Measurements from ENCODE around the gene IKZF5. TPM values are rescaled to one million over a fixed set of nuclear protein-coding genes. Genes with fewer than 3 reads are reported as not detected.

IKZF5 gene
- total and polyA plus RNA-seq, 11 donors, result 5.0 to 16.5 (median 8.2) TPM

- no peak overlapping the region for H3K4me3 ChIP-seq
- TF ChIP-seq POLR2A (IDR thresholded peaks at IDR 0.05), result no peak
- TF ChIP-seq CTCF (IDR thresholded peaks at IDR 0.05), result no peak
- no peaks in the 10 kb centered on the region for H3K4me1 ChIP-seq
- H3K36me3 ChIP-seq, result no peaks in the 10 kb centered on the region
- DNase-seq (no peak), ATAC-seq (no peak)
- intact Hi-C loops (cut with DNase I), result no loop called here
- no peaks in the 10 kb centered on the region for H3K27me3 ChIP-seq
- H3K27ac ChIP-seq, result no peak overlapping the region
- 63 to 77% (median 72%) methylated on average over 3 of the region's 3 CpGs for WGBS, 4 donors
- peaks cover 0 to 23% (median 10%) of the 10 kb centered on the region in 12 donors for H3K9me3 ChIP-seq
Measured at GRCh38 chr10:122962405-122962804, 46.2 kb downstream of the IKZF5 start.

DNA sequence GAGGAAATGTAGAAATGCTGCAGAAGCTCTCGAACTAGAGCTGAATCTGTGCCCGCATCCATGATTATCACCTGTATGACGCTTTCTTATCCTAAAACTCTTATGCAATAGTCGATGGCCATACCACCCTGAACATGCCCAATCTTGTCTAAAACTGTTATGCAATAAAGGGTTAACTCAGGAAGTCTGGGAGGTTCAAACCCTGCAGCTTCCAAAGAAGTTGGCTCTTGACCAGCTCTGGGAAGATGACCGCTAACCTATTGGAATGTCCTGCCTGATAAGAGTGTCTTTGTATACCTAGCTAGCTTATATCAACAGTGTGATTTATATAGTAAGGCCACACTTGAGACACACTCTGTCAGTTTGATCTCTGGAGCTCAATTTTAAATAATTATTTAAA, 51.1 kb downstream of the IKZF5 start:
- Histone ChIP-seq H3K27me3 (no peaks in the 10 kb centered on the region), H3K4me3 (no peak overlapping the region), H3K36me3 (no peaks in the 10 kb centered on the region), H3K9me3 (no peaks in the 10 kb centered on the region), H3K4me1 (peaks cover 0 to 19% (median 14%) of the 10 kb centered on the region in 12 donors), H3K27ac (no peak overlapping the region)
- 72 to 76% (median 74%) methylated on average over 5 of the region's 5 CpGs for WGBS, 4 donors
- TF ChIP-seq POLR2A (IDR thresholded peaks at IDR 0.05) (no peak), CTCF (IDR thresholded peaks at IDR 0.05) (no peak)
- intact Hi-C loops (cut with DNase I), result no loop called here
- ATAC-seq (no peak), DNase-seq (no peak)

- Histone ChIP-seq H3K27ac (no peak overlapping the region), H3K36me3 (peaks cover 0 to 4% (median 0%) of the 10 kb centered on the region in 9 donors), H3K4me3 (no peak overlapping the region), H3K9me3 (no peaks in the 10 kb centered on the region), H3K4me1 (peaks cover 0 to 24% (median 17%) of the 10 kb centered on the region in 12 donors), H3K27me3 (no peaks in the 10 kb centered on the region)
- no peak for ATAC-seq
- DNase-seq, result no peak
- TF ChIP-seq CTCF (IDR thresholded peaks at IDR 0.05) (no peak), POLR2A (IDR thresholded peaks at IDR 0.05) (no peak)
- intact Hi-C loops (cut with DNase I), result loop anchor here in 2 of 10 donors (2.0 kb wide), 1 partner anchor 25 kb away; the partner anchor contains the start of gene PSTK (in 2 of the 2)
- 91 to 95% (median 93%) methylated on average over 1 of the region's 1 CpG for WGBS, 4 donors
Measured at GRCh38 chr10:122955892-122956291, 52.7 kb downstream of the IKZF5 start.

DNA sequence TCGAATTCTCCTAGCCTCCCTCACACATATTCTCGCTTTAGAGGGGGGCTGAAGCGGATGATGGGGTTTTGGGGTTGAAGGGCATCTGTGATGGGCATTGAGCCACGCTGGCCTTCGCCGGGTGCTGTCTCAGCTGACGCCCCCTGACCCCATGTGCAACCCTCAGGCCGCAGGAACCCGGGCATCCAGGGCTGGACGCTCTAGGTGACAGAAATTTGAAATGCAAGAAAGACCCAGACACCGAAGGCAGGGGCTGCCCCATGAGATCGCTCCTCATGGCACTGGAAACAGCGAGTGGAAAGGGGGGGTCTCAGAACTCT, 53.9 kb downstream of the IKZF5 start:
- H3K27ac ChIP-seq, result peak overlapping the region in 4 of 12 donors; percentile 67 to 83 (median 76)
- DNase-seq, result peak in 1 of 5 donors; percentile 12

More for the DNA sequence above, 53.9 kb downstream of the IKZF5 start:
- WGBS, 4 donors, result 61 to 71% (median 67%) methylated on average over 13 of the region's 13 CpGs
- peak overlapping the region in 11 of 12 donors; percentile 75 to 99 (median 89) for H3K4me3 ChIP-seq
- peaks cover 0 to 24% (median 17%) of the 10 kb centered on the region in 12 donors for H3K4me1 ChIP-seq
- peaks cover 0 to 12% (median 5%) of the 10 kb centered on the region in 9 donors for H3K36me3 ChIP-seq
- no peaks in the 10 kb centered on the region for H3K27me3 ChIP-seq
- intact Hi-C loops (cut with DNase I), result loop anchor here in 4 of 10 donors (1.0 to 5.0 kb wide), 3 partner anchors 26 to 203 kb away; partner anchors contain the start of gene PSTK (in 4 of the 4)
- ATAC-seq, result no peak
- H3K9me3 ChIP-seq, result no peaks in the 10 kb centered on the region
- no peak for TF ChIP-seq POLR2A (IDR thresholded peaks at IDR 0.05)
- TF ChIP-seq CTCF (IDR thresholded peaks at IDR 0.05), result no peak
